Pancreas (tissue), 10 donors: ENCODE measurements around the gene C1GALT1. TPM values are rescaled to one million over a fixed set of nuclear protein-coding genes. Genes with fewer than 3 reads are reported as not detected.

Source experiments
- ATAC-seq, 4 donors: fragments of 200-7000 bp; cut with Tn5 transposase; one replicate each; pipeline versions ENCODE4 v1.8.0 to v1.9.1; 2020; ENCODE audit warnings: mild to moderate bottlenecking in 4 of 4, moderate library complexity in 4 of 4
- DNase-seq, 6 donors: peaks; one replicate each; pipeline ENCODE4 v3.0.0-alpha.2; 2020
- FAIRE-seq: peaks from 2 replicates; lab custom pipeline; 2012; peaks lifted over from hg19 to GRCh38; lab: Jason Lieb, UNC
- H3K27ac ChIP-seq, 4 donors: fragments of 200-600 bp; sonication (generic); 1 replicate in 3 of 4; 2 replicates in 1 of 4; pipeline versions ENCODE4 v1.5.0 to v1.8.0; 2020
- H3K27me3 ChIP-seq, 4 donors: fragments of 200-600 bp; one replicate each; pipeline ENCODE4 v1.8.0; 2021
- H3K36me3 ChIP-seq, 3 donors: fragments of 200-600 bp; sonication (generic) in 1 of 3; one replicate each; pipeline versions ENCODE4 v1.5.0 to v1.8.0; 2020 to 2021
- H3K4me1 ChIP-seq, 3 donors: fragments of 200-600 bp; one replicate each; pipeline ENCODE4 v1.8.0; 2021
- H3K4me3 ChIP-seq, 4 donors: fragments of 200-600 bp; sonication (generic) in 2 of 4; one replicate each; pipeline versions ENCODE4 v1.5.0 to v1.8.0; 2020 to 2021
- H3K9me3 ChIP-seq, 4 donors: fragments of 200-600 bp; one replicate each; pipeline ENCODE4 v1.8.0; 2021
- WGBS, 2 donors: extraction: QIAGEN DNeasy Blood & Tissue Kit; methylation state at CpG; one replicate each; pipeline ENCODE4 v1.1.7; 2013; 5-methylcytosine and 5-hydroxymethylcytosine counted together
- intact Hi-C, 3 donors: fragments of 100-400 bp; cut with DNase I; formaldehyde crosslinking; loops; one replicate each; pipeline versions ENCODE4 v1.11.1 to v1.14.2; 2022
- polyA plus RNA-seq, 2 donors: library from polyadenylated mRNA; stranded (reverse); fragments of 200-250 nt; gene quantifications; one replicate each; pipeline ENCODE4 v1.2.3, GENCODE V29; 2013
- total RNA-seq, 6 donors: library from RNA; stranded (reverse); fragmentation: NEBNext Ultra II Directional in 4 of 6; extraction: Animal tissue kit (Norgen Biotek cat#: 25700) in 4 of 6; gene quantifications; one replicate each; pipeline versions ENCODE4 v1.2.1 to v1.2.4, GENCODE V29; 2021 to 2023
- TF ChIP-seq, protein P1 (sequence below), 4 donors: fragments of 200-600 bp; sonication (generic) in 3 of 4; IDR thresholded peaks; one replicate each; pipeline versions ENCODE4 v1.5.0 to v1.8.0; 2021; ENCODE audit warnings: antibody characterized with exemption in 4 of 4
- donor health status: healthy with polysubstance abuse.
- donor health status: DM: no; HTN: no; CAD: no; lungs with moderate emphysema.
- donor health status: DM: no; HTN: no; CAD: no.
- donor health status: control.
- donor health status: control.
- donor health status: Bipolar disorder and iron deficiency.
- donor health status: DM: yes; HTN: yes; CAD: no.
- donor health status: DM: no; HTN: no; CAD: no.
- donor health status: DM: no; HTN: no; CAD: no.
- donor health status: DM: yes; HTN: yes; CAD: no.

C1GALT1 gene
- total and polyA plus RNA-seq, 8 donors = 3.2 to 14.5 (median 7.0) TPM

DNA sequence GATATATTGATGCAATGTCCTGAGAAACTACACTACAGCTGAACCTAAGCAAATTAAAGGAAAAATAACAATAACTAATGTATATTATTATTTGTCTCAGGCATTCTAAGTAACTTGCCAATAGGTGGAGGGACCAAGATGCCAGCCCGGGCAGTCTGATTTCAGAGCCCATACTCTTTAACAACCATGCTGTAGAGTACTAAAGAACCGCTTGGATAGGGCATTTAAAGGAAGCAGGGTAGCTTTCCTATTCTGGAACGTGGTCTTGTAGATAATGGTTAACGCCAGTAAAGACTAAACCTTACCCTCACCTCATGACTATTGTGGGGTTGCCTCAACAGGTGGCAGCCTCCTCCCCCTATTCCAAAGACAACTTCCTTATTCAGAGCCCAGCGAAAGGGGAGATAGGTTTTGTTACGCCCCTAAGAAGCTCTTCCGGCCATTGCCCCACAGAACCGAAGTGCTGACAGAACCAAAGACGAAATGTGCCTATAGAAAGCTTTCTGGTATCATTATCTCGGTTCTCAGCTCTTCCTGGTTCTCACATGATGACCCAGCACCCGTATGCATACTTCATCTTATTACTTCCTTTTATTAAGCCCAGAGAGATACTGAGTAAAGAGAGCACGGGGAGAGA lies 707 bp upstream of the C1GALT1 start:
- intact Hi-C loops = no loop called here
- Histone ChIP-seq H3K4me1 (peaks cover 0 to 19% (median 15%) of the 10 kb centered on the region in 3 donors), H3K27me3 (no peaks in the 10 kb centered on the region), H3K9me3 (no peaks in the 10 kb centered on the region), H3K27ac (peak overlapping the region; percentile 89 to 99 (median 95)), H3K36me3 (no peaks in the 10 kb centered on the region), H3K4me3 (peak overlapping the region; percentile 27 to 97 (median 89))
- TF ChIP-seq, protein P1, sequence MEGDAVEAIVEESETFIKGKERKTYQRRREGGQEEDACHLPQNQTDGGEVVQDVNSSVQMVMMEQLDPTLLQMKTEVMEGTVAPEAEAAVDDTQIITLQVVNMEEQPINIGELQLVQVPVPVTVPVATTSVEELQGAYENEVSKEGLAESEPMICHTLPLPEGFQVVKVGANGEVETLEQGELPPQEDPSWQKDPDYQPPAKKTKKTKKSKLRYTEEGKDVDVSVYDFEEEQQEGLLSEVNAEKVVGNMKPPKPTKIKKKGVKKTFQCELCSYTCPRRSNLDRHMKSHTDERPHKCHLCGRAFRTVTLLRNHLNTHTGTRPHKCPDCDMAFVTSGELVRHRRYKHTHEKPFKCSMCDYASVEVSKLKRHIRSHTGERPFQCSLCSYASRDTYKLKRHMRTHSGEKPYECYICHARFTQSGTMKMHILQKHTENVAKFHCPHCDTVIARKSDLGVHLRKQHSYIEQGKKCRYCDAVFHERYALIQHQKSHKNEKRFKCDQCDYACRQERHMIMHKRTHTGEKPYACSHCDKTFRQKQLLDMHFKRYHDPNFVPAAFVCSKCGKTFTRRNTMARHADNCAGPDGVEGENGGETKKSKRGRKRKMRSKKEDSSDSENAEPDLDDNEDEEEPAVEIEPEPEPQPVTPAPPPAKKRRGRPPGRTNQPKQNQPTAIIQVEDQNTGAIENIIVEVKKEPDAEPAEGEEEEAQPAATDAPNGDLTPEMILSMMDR (IDR thresholded peaks at IDR 0.05) = no peak
- no peak for FAIRE-seq
- WGBS, 2 donors = 0% methylated on average over 12 of the region's 12 CpGs
- ATAC-seq = peak; percentile 16 to 60 (median 36)
- DNase-seq = peak in 4 of 6 donors; percentile 33 to 45 (median 43)

DNA sequence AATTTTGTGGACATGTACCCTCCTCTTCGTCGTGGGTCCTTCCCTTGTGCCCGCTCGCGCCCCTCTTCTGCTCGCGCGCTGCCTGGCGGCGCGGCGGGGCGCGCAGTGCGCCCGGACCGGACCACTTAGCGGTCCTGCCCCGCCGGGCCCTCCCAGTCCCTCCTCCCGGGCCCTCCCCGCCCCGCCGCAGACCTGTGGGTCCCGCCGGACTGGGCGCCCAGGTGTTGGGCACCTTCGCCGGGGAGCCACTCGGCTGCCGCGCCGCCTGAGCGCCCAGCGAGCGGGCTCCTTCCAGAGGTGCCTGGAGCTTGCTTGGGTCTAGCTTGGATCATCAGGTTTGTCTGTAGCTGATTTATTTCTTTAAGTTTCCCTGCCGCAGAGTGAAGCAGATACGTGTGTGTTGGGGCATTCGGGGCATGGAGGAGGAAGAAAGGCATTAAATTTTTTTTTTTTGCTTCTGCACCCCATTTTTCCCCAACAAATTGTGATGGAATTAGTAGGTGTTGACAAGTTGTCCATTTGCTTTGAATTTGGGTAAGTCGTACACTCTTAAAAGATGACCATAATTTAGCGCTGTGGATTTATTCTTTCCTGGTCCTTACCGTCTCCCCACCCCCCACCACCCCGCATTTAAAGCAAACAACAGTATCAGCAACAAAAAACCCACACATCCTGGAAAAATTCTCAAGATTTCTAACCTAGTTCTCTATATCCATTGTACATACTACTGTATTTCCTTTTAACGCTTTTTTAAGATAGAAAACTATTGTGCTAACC lies 905 bp downstream of the C1GALT1 start:
- H3K4me3 ChIP-seq = peak overlapping the region; percentile 75 to 97 (median 89)
- no peaks in the 10 kb centered on the region for H3K9me3 ChIP-seq
- ATAC-seq = peak; percentile 56 to 69 (median 64)
- peak; percentile 62 to 85 (median 72) for DNase-seq
- no peaks in the 10 kb centered on the region for H3K27me3 ChIP-seq
- no peak for FAIRE-seq
- TF ChIP-seq, protein P1 (IDR thresholded peaks at IDR 0.05) = no peak
- H3K4me1 ChIP-seq = peaks cover 0 to 15% (median 10%) of the 10 kb centered on the region in 3 donors
- intact Hi-C loops = no loop called here
- H3K27ac ChIP-seq = peak overlapping the region; percentile 89 to 99 (median 95)
- WGBS, 2 donors = 0% methylated on average over 38 to 44 of the region's 44 CpGs
- no peaks in the 10 kb centered on the region for H3K36me3 ChIP-seq

DNA sequence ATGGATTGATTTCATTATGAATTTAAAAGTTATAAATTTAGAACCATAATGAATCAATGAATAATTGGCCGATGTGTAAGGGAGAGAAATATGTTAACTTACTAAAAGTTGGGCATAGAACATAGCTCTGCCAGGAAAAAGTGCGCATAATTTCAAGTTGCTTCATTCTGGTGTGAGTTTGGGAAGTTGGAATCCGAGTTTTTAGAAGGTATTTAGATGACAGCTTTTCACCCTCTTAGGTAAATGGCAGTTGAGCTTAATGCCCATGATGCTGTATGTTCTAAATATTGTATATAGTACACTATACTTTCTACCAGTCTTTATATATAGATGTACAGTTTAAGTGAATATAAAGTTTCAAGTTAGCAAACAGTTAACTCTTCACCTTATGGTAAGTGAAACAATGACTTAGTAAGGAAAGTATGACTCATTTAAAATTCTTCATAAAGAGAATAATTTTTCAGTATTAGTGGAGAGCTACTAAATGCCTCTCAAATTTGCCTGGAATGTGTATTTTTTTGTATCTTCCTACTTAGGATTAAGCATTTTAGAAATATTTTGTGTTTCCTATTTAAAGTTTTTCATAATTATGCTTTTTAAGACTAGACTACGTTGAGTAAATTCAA lies 1.6 kb downstream of the C1GALT1 start:
- WGBS, 2 donors = 28 to 37% methylated on average over 4 of the region's 4 CpGs
- Histone ChIP-seq H3K4me3 (peak overlapping the region in 3 of 4 donors; percentile 85 to 97 (median 93)), H3K36me3 (no peaks in the 10 kb centered on the region), H3K27ac (peak overlapping the region in 2 of 4 donors; percentile 98 to 99), H3K9me3 (no peaks in the 10 kb centered on the region), H3K27me3 (no peaks in the 10 kb centered on the region), H3K4me1 (peaks cover 0 to 15% (median 10%) of the 10 kb centered on the region in 3 donors)
- DNase-seq (no peak), ATAC-seq (no peak), FAIRE-seq (no peak)
- intact Hi-C loops = no loop called here
- TF ChIP-seq, protein P1 (IDR thresholded peaks at IDR 0.05) = no peak

DNA sequence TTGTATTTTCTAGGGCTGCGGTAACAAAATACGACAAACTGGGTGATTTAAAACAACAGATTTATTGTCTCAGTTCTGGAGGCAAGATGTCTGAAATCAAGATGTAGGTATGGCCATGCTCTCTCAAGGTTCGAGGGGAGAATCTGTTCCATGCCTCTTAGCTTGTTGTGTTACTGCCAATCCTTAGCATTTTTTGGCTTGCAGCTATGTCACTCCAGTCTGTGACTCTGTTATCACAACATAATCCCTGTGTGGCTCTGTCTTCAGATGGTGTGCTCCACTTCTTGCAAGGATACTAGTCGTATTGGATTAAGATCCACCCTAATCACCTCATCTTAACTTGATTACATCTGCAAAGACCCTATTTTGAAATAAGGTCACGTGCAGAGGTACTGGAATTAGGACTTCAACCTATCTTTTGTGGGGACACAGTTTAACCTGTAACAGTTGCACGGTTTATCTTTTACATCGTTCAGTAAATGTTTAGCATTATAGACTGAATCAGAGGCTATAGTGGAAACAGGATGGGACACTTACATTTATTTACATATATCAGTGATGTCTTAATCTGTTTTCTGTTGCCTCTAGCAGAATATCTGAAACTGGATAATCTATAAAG lies 3.1 kb downstream of the C1GALT1 start:
- H3K4me3 ChIP-seq = no peak overlapping the region
- ATAC-seq = no peak
- no peak for FAIRE-seq
- WGBS, 2 donors = 76 to 81% methylated on average over 7 of the region's 7 CpGs
- peaks cover 0 to 15% (median 10%) of the 10 kb centered on the region in 3 donors for H3K4me1 ChIP-seq
- intact Hi-C loops = no loop called here
- no peak for DNase-seq
- no peaks in the 10 kb centered on the region for H3K36me3 ChIP-seq
- H3K27ac ChIP-seq = no peak overlapping the region
- TF ChIP-seq, protein P1 (IDR thresholded peaks at IDR 0.05) = no peak
- no peaks in the 10 kb centered on the region for H3K9me3 ChIP-seq
- no peaks in the 10 kb centered on the region for H3K27me3 ChIP-seq
